ENCODE data around the gene ITPR2.

- TF ChIP-seq CTCF (conservative IDR thresholded peaks at IDR 0.05; ENCODE audit: low read length), result no peak
- no peak for TF ChIP-seq EZH2phosphoT487 (IDR thresholded peaks at IDR 0.05; ENCODE audit: borderline replicate concordance)
These were observed 178.4 kb downstream of the ITPR2 start for GRCh38 chr12:26654623-26655022.

All from Loucy (cell line).